ENCODE measurements around the gene WNT5A. TPM values are rescaled to one million over a fixed set of nuclear protein-coding genes. Genes with fewer than 3 reads are reported as not detected.

WNT5A gene
- polyA plus RNA-seq, 3 donors from 2014 or later = not detected

GRCh38 chr3:55440104-55440708, 46.9 kb downstream of the WNT5A start:
- Mint-ChIP-seq H3K27ac (no peak overlapping the region), H3K4me1 (no peaks in the 10 kb centered on the region), H3K9me3 (peaks cover 0 to 16% (median 2%) of the 10 kb centered on the region in 6 donors), H3K36me3 (no peaks in the 10 kb centered on the region), H3K4me3 (no peak overlapping the region), H3K27me3 (ENCODE audit: low read depth in 3 of 3) (peaks cover 0 to 2% (median 1%) of the 10 kb centered on the region in 3 donors)
- no peak for DNase-seq

DNA sequence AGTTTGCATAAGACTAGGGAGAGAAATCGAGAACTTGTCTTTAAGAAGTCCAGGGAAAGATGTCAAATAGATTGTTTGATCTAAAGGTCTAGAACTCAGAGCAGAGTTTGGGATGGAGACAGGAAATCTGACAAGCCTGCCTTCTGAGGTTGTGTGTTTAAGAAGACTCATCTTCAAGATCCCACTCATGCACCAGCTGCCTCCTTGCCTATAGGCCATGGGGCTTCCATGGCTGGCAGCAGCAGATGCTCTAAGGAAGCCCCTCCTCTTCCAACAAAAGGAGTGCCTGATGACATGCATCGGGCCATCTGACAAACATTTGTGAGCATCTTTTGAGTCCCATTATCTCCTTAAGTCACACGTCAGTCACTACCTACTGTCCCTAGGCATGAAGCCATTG, 47.4 kb downstream of the WNT5A start:
- Mint-ChIP-seq H3K27ac (no peak overlapping the region), H3K27me3 (ENCODE audit: low read depth in 3 of 3) (peaks cover 0 to 2% (median 1%) of the 10 kb centered on the region in 3 donors), H3K9me3 (peaks cover 0 to 16% (median 2%) of the 10 kb centered on the region in 6 donors), H3K36me3 (no peaks in the 10 kb centered on the region), H3K4me1 (no peaks in the 10 kb centered on the region), H3K4me3 (no peak overlapping the region)
- no peak for DNase-seq

GRCh38 chr3:55436644-55437043, 50.5 kb downstream of the WNT5A start:
- Mint-ChIP-seq H3K4me3 (no peak overlapping the region), H3K36me3 (no peaks in the 10 kb centered on the region), H3K4me1 (no peaks in the 10 kb centered on the region), H3K9me3 (peaks cover 0 to 8% (median 3%) of the 10 kb centered on the region in 6 donors), H3K27ac (no peak overlapping the region), H3K27me3 (ENCODE audit: low read depth in 3 of 3) (peaks cover 0 to 2% (median 1%) of the 10 kb centered on the region in 3 donors)
- no peak for DNase-seq

GRCh38 chr3:55435491-55435890, 51.6 kb downstream of the WNT5A start:
- Mint-ChIP-seq H3K9me3 (peaks cover 0 to 8% (median 4%) of the 10 kb centered on the region in 6 donors), H3K27me3 (ENCODE audit: low read depth in 3 of 3) (peaks cover 0 to 2% (median 1%) of the 10 kb centered on the region in 3 donors), H3K4me3 (no peak overlapping the region), H3K27ac (no peak overlapping the region), H3K4me1 (no peaks in the 10 kb centered on the region), H3K36me3 (no peaks in the 10 kb centered on the region)
- DNase-seq = no peak

DNA sequence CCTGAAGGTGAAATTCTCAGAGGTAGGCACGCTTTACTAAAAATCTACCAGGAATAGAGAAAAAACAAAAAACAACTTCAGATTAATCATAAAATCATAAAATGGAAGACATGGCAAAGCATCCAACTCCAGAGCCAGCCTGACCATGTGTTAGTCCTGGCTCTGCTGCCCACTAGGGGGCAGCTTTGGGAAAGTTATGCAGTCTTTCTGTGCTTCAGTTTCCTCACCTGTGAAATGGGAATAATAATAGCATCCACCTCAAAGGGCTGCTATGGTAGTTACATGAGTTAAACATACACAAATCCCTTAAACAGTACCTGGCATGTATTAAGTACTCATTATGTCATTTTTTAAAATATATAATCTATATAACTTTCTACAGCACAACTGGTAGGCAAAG, 52.3 kb downstream of the WNT5A start:
- Mint-ChIP-seq H3K9me3 (peaks cover 0 to 8% (median 4%) of the 10 kb centered on the region in 6 donors), H3K4me3 (no peak overlapping the region), H3K27me3 (ENCODE audit: low read depth in 3 of 3) (peaks cover 0 to 4% (median 0%) of the 10 kb centered on the region in 3 donors), H3K4me1 (no peaks in the 10 kb centered on the region), H3K36me3 (no peaks in the 10 kb centered on the region), H3K27ac (no peak overlapping the region)
- no peak for DNase-seq

DNA sequence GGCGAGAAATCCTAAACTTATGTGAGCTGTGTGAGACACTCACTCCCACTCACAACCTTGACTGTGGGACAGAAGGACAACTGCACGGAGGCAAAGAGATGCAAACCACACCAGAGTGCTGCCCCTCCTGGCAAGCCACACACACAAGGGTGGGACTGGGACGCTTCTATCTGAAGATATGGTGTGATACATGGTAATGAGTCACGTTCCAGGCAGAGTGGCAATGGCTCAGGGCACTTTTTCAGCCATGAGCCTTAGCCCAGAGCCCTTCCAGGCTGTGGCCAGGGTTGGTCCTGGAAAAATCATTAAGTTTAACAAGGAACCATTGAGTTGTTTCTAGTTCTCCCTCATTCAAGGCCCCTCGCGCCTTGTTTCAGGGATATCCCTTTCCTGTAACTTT, 56.1 kb downstream of the WNT5A start:
- Mint-ChIP-seq H3K4me1 (no peaks in the 10 kb centered on the region), H3K27ac (no peak overlapping the region), H3K4me3 (no peak overlapping the region), H3K27me3 (ENCODE audit: low read depth in 3 of 3) (peaks cover 0 to 2% (median 2%) of the 10 kb centered on the region in 3 donors), H3K36me3 (no peaks in the 10 kb centered on the region), H3K9me3 (peaks cover 0 to 13% (median 7%) of the 10 kb centered on the region in 6 donors)
- DNase-seq = no peak

DNA sequence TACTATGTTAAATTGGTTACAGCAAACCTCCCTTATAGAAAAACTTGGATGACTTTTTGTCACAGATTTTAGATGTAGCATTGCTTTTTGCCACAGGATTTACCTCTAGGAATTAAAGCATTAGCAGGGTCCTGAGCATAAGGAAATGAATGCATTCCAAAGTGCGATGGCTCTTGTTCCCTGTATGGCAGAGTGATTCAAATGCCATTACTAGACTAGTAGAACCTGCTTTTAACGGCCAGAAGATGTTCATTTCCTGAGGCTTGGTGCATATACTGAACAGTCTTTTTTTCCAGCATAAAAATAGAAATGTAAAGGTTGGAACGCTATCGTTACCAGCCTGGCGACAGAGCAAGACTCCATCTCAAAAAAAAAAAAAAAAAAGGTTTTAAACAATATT, 59.4 kb downstream of the WNT5A start:
- Mint-ChIP-seq H3K27me3 (ENCODE audit: low read depth in 3 of 3) (peaks cover 0 to 3% (median 2%) of the 10 kb centered on the region in 3 donors), H3K27ac (no peak overlapping the region), H3K36me3 (no peaks in the 10 kb centered on the region), H3K4me1 (no peaks in the 10 kb centered on the region), H3K4me3 (no peak overlapping the region), H3K9me3 (peaks cover 0 to 31% (median 6%) of the 10 kb centered on the region in 6 donors)
- no peak for DNase-seq

DNA sequence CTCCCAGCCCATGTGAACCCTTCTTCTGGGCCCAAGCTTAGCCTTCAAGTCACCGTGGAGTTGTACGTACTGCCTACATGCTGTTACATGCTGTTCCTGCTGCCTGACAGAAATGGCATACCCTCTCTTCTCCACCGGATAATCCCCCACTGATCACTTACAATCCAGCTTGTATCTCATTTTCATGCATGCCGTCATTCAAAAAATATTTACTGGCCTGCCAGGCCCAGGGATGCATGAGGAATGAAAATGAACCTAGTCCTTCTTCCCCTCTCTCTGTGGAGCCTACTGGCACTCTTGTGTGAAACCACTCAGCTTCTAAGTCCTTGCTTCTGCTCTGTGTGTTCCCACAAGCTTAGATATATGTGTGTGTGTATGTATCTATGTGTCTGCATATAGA, 60.6 kb downstream of the WNT5A start:
- Mint-ChIP-seq H3K9me3 (peaks cover 0 to 31% (median 4%) of the 10 kb centered on the region in 6 donors), H3K27me3 (ENCODE audit: low read depth in 3 of 3) (peaks cover 0 to 3% (median 2%) of the 10 kb centered on the region in 3 donors), H3K4me3 (no peak overlapping the region), H3K36me3 (no peaks in the 10 kb centered on the region), H3K27ac (no peak overlapping the region), H3K4me1 (no peaks in the 10 kb centered on the region)
- no peak for DNase-seq

DNA sequence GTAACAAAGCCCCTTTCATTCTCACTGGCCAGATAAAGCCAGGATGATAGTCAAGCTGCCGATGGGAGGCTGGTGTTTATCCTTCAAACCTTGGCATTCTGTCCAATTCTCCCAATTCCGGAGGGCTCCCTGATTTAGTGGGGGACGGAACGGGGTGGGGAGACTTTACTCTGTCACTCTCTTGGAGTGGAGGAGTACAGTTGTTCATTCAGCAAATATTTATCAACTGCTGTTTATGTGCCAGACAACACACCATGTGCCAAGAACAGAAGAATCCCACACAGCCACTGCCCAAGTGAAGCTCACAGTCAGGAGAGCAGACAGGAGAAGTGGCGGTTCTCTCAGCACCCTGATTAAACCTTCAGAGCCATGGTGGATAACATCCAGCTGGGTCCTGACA, 63.3 kb downstream of the WNT5A start:
- Mint-ChIP-seq H3K4me3 (no peak overlapping the region), H3K27ac (no peak overlapping the region), H3K4me1 (no peaks in the 10 kb centered on the region), H3K27me3 (ENCODE audit: low read depth in 3 of 3) (peaks cover 0 to 1% (median 0%) of the 10 kb centered on the region in 3 donors), H3K36me3 (no peaks in the 10 kb centered on the region), H3K9me3 (peaks cover 3 to 25% (median 6%) of the 10 kb centered on the region in 6 donors)
- DNase-seq = no peak

GRCh38 chr3:55417211-55417610, 69.9 kb downstream of the WNT5A start:
- Mint-ChIP-seq H3K4me3 (no peak overlapping the region), H3K27me3 (ENCODE audit: low read depth in 3 of 3) (no peaks in the 10 kb centered on the region), H3K4me1 (no peaks in the 10 kb centered on the region), H3K36me3 (peaks cover 0 to 4% (median 0%) of the 10 kb centered on the region in 3 donors), H3K9me3 (peaks cover 5 to 27% (median 10%) of the 10 kb centered on the region in 6 donors), H3K27ac (no peak overlapping the region)
- no peak for DNase-seq

GRCh38 chr3:55416331-55416821, 70.7 kb downstream of the WNT5A start:
- Mint-ChIP-seq H3K9me3 (peaks cover 5 to 27% (median 10%) of the 10 kb centered on the region in 6 donors), H3K27me3 (ENCODE audit: low read depth in 3 of 3) (no peaks in the 10 kb centered on the region)
- DNase-seq = no peak

More at GRCh38 chr3:55416331-55416821, 70.7 kb downstream of the WNT5A start:
- H3K4me1 Mint-ChIP-seq = no peaks in the 10 kb centered on the region
- no peak overlapping the region for H3K4me3 Mint-ChIP-seq
- peaks cover 0 to 4% (median 0%) of the 10 kb centered on the region in 3 donors for H3K36me3 Mint-ChIP-seq
- no peak overlapping the region for H3K27ac Mint-ChIP-seq

Measured in immature natural killer cell (primary cell).